Measurements from ENCODE around the gene TIAM1.

- TF ChIP-seq POLR2A (IDR thresholded peaks at IDR 0.05) = no peak
- TF ChIP-seq, protein P1, sequence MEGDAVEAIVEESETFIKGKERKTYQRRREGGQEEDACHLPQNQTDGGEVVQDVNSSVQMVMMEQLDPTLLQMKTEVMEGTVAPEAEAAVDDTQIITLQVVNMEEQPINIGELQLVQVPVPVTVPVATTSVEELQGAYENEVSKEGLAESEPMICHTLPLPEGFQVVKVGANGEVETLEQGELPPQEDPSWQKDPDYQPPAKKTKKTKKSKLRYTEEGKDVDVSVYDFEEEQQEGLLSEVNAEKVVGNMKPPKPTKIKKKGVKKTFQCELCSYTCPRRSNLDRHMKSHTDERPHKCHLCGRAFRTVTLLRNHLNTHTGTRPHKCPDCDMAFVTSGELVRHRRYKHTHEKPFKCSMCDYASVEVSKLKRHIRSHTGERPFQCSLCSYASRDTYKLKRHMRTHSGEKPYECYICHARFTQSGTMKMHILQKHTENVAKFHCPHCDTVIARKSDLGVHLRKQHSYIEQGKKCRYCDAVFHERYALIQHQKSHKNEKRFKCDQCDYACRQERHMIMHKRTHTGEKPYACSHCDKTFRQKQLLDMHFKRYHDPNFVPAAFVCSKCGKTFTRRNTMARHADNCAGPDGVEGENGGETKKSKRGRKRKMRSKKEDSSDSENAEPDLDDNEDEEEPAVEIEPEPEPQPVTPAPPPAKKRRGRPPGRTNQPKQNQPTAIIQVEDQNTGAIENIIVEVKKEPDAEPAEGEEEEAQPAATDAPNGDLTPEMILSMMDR (IDR thresholded peaks at IDR 0.05) = no peak
These were observed 7.0 kb downstream of the TIAM1 start for GRCh38 chr21:31337086-31337485.
